Thymus (tissue), 11 donors: ENCODE measurements around the gene TRHDE. TPM values are rescaled to one million over a fixed set of nuclear protein-coding genes. Genes with fewer than 3 reads are reported as not detected.

Experiments
- DNase-seq, 9 donors: peaks; one replicate each; pipeline ENCODE4 v3.0.0-alpha.2; 2013; ENCODE audit warnings: low spot score in 9 of 9, low read depth in 6 of 9, missing footprints in 1 of 9
- H3K27ac ChIP-seq, 2 donors: one replicate each; pipeline ENCODE4 v1.5.1; 2013; ENCODE audit warnings: control low read depth in 1 of 2, low read depth in 1 of 2, low read length in 1 of 2, mild to moderate bottlenecking in 1 of 2, moderate library complexity in 1 of 2
- H3K27me3 ChIP-seq, 2 donors: one replicate each; pipeline ENCODE4 v1.5.1; 2013; ENCODE audit warnings: low read length in 1 of 2; ENCODE audit not compliant: control insufficient read depth in 2 of 2, insufficient read depth in 1 of 2
- H3K36me3 ChIP-seq, 2 donors: one replicate each; pipeline ENCODE4 v1.5.1; 2013; ENCODE audit warnings: low read length in 1 of 2, mild to moderate bottlenecking in 1 of 2, moderate library complexity in 1 of 2; ENCODE audit not compliant: control insufficient read depth in 2 of 2, insufficient read depth in 2 of 2
- H3K4me1 ChIP-seq, 2 donors: one replicate each; pipeline ENCODE4 v1.5.1; 2013; ENCODE audit warnings: low read length in 2 of 2; ENCODE audit not compliant: control insufficient read depth in 2 of 2, insufficient read depth in 2 of 2
- H3K4me3 ChIP-seq, 2 donors: one replicate each; pipeline ENCODE4 v1.5.1; 2013; ENCODE audit warnings: low read length in 2 of 2, control low read depth in 1 of 2, mild to moderate bottlenecking in 1 of 2
- H3K9me3 ChIP-seq, 2 donors: one replicate each; pipeline ENCODE4 v1.5.1; 2013; ENCODE audit warnings: low read length in 1 of 2, mild to moderate bottlenecking in 1 of 2; ENCODE audit not compliant: control insufficient read depth in 2 of 2, insufficient read depth in 1 of 2
- WGBS: extraction: QIAGEN DNeasy Blood & Tissue Kit; methylation state at CpG from one replicate; pipeline ENCODE4 v1.1.7; 2013; 5-methylcytosine and 5-hydroxymethylcytosine counted together
- polyA plus RNA-seq: library from polyadenylated mRNA; stranded (reverse); fragments of 200-250 nt; gene quantifications from one replicate; pipeline ENCODE4 v1.2.3, GENCODE V29; 2013
- total RNA-seq: library from RNA; stranded (reverse); fragments of 120-200 nt; gene quantifications from one replicate; pipeline ENCODE4 v1.2.4, GENCODE V29; 2013
- donor health status: healthy.

TRHDE gene
- total and polyA plus RNA-seq, 2 donors: 0.18 to 0.42 TPM

DNA sequence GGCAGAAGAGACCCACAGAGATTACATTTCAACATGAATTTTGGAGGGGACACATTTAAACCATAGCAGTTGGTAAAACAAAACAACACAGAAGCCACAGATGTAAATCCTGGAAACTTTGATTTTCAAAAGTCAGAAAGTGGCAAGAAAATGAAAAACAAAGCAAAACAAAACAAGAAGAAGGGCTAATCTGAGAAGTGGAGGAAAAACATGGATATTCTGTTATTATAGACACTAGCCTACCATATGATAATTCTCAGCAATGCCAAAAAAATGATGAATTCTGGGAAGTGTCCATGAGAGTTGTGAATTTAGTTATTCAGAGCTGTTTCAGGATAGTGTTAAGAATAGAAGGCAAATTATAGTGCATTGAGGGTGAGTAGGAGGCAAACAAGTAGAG, 192.3 kb downstream of the TRHDE start:
- Histone ChIP-seq H3K36me3 (no peaks in the 10 kb centered on the region), H3K9me3 (no peaks in the 10 kb centered on the region), H3K4me1 (no peaks in the 10 kb centered on the region), H3K27me3 (no peaks in the 10 kb centered on the region), H3K4me3 (no peak overlapping the region), H3K27ac (no peak overlapping the region)
- DNase-seq: no peak

DNA sequence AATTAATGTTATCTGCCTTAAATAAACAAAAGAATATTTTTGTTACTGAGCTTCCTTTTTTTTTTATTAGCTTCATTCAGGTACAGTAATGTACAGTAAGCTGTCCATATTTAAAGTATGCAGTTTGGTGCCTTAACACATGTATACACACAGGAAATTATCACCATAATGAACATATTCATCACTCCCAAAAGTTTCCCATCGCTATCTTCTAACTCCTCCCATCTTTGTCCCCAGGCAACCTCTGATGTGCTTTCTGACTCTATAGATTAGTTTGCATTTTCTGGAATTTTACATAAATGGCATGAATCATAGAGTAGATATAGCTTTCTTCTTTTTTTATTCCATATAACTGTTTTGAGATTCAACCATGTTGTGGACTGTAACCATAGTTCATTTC, 193.0 kb downstream of the TRHDE start:
- Histone ChIP-seq H3K27ac (no peak overlapping the region), H3K4me3 (no peak overlapping the region), H3K27me3 (no peaks in the 10 kb centered on the region), H3K4me1 (no peaks in the 10 kb centered on the region), H3K9me3 (no peaks in the 10 kb centered on the region), H3K36me3 (no peaks in the 10 kb centered on the region)
- DNase-seq: no peak
- WGBS: 98% methylated on average over 1 of the region's 1 CpG

DNA sequence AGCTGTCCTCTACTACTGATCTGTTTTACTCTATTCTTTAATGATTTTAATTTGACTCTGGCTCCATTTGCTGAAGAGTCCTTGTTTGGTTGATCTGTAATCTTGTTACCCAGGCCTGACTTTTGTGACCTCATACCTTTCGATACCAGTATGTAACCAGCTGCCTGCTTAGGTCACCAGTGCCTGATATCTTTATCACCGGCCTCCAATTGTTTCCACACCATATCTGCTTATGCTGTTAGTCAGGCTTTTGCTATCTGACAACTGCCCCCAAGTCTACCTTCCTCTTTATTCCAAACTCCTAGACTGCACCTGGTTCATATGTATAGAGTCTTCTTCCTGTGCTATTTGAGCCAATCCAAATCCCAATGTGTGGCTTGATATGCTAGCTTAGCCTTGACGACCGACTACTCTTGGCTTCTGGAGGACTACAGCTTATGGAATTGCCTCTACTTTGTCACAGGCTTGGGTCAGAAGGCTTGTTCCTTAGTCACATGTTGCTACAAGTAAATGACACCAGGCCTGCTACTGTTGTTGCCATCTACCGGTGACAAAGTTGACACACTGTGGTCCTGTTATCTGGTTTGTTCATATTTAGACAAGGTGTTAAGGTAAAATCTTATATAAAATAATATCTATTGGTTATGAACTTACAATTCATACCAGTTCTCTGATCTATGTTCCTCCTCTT, 193.9 kb downstream of the TRHDE start:
- DNase-seq: no peak

DNA sequence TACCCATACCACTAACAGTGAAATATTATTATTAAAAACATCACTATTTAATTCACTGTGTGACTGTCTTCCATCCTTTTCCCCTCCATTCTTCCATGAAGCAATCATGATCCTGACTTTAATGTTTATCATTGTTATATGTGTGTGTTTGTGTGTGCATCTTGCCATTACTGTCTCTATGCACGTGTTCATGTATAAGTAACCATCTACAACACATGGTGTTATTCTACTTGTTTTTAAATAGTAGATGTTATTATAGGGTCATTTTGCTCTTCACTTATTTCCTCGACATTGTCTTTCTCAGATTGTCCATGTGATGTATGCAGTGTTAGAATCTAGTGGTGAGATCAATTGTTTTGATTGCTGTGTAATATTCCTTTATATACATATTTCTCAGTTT, 195.8 kb downstream of the TRHDE start:
- no peak overlapping the region for H3K4me3 ChIP-seq
- H3K36me3 ChIP-seq: no peaks in the 10 kb centered on the region
- H3K27ac ChIP-seq: no peak overlapping the region
- H3K9me3 ChIP-seq: no peaks in the 10 kb centered on the region
- no peaks in the 10 kb centered on the region for H3K27me3 ChIP-seq
- no peaks in the 10 kb centered on the region for H3K4me1 ChIP-seq
- no peak for DNase-seq
- WGBS: 93% methylated on average over 2 of the region's 2 CpGs

More for the DNA sequence above, 193.9 kb downstream of the TRHDE start:
- WGBS: 97% methylated on average over 5 of the region's 5 CpGs
- H3K36me3 ChIP-seq: no peaks in the 10 kb centered on the region
- no peak overlapping the region for H3K27ac ChIP-seq
- no peak overlapping the region for H3K4me3 ChIP-seq
- H3K27me3 ChIP-seq: no peaks in the 10 kb centered on the region
- H3K9me3 ChIP-seq: no peaks in the 10 kb centered on the region
- no peaks in the 10 kb centered on the region for H3K4me1 ChIP-seq

DNA sequence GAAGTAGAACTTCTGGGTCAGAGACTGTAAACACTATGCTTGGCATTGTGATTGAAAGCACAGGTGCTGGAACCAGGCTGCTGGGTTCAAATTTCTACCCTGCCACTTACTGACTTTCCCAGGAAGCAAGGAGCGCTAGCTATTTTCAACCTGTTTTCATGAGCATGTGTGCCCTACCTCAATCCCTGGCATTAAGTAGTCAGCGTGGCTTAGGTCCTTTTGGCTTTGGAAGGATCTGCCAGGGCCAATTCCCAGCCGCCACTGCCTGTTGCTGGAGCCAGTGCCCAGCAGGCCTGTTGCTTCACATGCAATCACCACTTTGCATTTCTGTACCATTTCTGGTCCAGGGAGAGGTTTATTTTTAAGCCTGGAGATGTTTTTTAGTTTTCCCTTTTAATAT, 196.3 kb downstream of the TRHDE start:
- 90% methylated on average over 3 of the region's 3 CpGs for WGBS
- H3K36me3 ChIP-seq: no peaks in the 10 kb centered on the region
- DNase-seq: no peak
- H3K9me3 ChIP-seq: no peaks in the 10 kb centered on the region
- no peaks in the 10 kb centered on the region for H3K27me3 ChIP-seq
- no peak overlapping the region for H3K27ac ChIP-seq
- H3K4me1 ChIP-seq: no peaks in the 10 kb centered on the region
- H3K4me3 ChIP-seq: no peak overlapping the region

DNA sequence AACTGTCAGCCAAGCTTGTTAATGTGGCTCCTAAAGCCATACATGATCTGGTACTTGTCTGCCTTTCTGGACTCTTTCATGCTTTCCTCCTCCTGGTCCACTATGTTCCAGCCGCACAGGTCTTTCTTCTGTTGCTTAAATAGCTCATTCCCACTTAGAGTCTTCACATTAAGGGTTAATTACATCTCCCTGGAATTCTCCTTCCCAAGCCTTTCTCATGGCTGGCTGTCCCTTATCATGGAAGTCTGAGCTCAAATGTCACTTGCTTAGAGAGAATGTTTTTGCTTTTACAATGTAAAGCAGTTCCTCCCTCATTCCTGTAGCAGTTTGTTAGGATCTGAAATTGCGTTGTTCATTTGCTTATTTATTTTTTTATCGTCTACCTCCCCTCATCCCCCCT, 199.6 kb downstream of the TRHDE start:
- H3K9me3 ChIP-seq: no peaks in the 10 kb centered on the region
- H3K36me3 ChIP-seq: no peaks in the 10 kb centered on the region
- H3K27me3 ChIP-seq: no peaks in the 10 kb centered on the region
- H3K4me3 ChIP-seq: no peak overlapping the region
- WGBS: 67% methylated on average over 3 of the region's 3 CpGs
- no peak for DNase-seq
- no peaks in the 10 kb centered on the region for H3K4me1 ChIP-seq
- no peak overlapping the region for H3K27ac ChIP-seq

DNA sequence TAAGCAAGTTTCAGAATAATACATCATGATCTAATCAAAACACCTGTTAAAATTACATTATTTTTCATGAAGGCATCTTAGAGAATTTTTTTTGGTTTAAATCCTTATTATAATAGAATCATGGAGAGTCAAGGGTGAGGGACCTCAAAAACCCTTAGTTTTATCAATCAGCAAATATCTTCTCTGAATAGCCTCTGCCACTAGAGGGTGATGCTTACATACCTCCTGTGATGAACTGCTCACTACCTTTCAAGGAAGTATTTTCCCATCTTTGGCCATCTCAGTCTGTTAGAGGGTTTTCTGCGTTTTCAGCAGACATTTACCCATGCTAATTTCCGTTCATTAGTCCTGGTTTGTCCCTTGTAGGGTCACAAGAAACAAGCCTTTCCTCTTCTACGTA, 200.2 kb downstream of the TRHDE start:
- Histone ChIP-seq H3K9me3 (no peaks in the 10 kb centered on the region), H3K4me3 (no peak overlapping the region), H3K27ac (no peak overlapping the region), H3K27me3 (no peaks in the 10 kb centered on the region), H3K36me3 (no peaks in the 10 kb centered on the region), H3K4me1 (no peaks in the 10 kb centered on the region)
- 85% methylated on average over 3 of the region's 3 CpGs for WGBS
- DNase-seq: no peak

DNA sequence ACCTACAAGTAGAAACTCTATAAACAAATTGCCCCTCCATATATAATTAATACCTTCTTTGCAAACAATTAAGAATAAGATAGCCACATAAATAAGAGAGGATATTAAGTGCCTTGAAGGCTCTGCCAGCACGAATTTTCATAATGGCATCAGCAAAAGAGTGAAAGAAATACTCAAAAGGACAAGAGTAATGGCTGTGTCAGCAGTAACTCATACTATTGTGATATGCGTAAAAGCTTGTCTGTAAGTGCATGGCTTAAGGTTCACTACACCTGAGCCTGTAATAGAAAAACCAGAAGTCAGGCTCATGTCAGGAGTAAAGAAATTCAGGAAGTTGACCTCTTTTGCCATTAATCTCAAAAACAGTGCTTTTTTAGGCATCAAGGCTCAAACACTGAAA, 204.1 kb downstream of the TRHDE start:
- H3K4me3 ChIP-seq: no peak overlapping the region
- no peaks in the 10 kb centered on the region for H3K4me1 ChIP-seq
- H3K9me3 ChIP-seq: no peaks in the 10 kb centered on the region
- no peak for DNase-seq
- no peaks in the 10 kb centered on the region for H3K36me3 ChIP-seq
- no peaks in the 10 kb centered on the region for H3K27me3 ChIP-seq
- H3K27ac ChIP-seq: no peak overlapping the region
- WGBS: 70% methylated on average over 2 of the region's 2 CpGs

DNA sequence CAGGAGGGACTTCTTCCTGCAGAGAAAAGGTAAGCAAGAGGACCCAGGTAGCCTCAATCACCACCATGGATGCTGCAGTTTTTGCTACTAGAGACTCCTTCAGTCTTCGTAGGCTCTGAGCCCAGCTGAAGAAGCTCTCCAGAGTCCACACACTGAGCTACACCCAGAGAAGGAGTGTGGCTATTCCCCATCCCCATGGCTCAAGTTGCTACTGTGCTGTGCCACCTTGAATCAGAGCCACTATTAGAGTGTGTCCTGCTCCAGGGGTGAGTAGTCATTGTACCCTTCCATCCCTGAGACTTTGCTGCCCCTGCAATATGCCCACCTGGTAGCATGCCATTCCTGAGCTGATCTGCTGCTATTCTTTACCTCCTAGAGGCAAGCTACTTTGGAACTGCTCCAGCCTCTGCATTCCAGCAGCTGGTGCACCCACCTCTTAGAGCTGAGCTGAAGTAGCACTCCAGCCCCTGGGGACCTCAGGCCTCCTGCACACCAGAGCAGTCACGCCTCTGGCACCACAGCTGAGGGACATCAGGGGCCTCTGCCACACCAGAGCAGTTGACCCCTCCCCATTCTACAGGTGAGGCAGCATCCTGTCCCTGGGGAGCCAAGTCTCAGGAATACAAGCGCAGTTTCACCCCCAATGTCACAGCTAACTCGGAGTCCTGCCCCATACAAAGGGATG, 213.0 kb downstream of the TRHDE start:
- no peaks in the 10 kb centered on the region for H3K4me1 ChIP-seq
- WGBS: 89% methylated on average over 4 of the region's 4 CpGs
- no peak for DNase-seq
- no peak overlapping the region for H3K27ac ChIP-seq
- H3K9me3 ChIP-seq: peaks cover 0 to 3% of the 10 kb centered on the region in 2 donors
- no peaks in the 10 kb centered on the region for H3K27me3 ChIP-seq
- H3K36me3 ChIP-seq: no peaks in the 10 kb centered on the region
- H3K4me3 ChIP-seq: no peak overlapping the region
